Left renal pelvis (tissue), 4 donors: ENCODE results near the gene CD9. TPM values are rescaled to one million over a fixed set of nuclear protein-coding genes. Genes with fewer than 3 reads are reported as not detected.

Experiments used
- DNase-seq, 4 donors: peaks; one replicate each; pipeline ENCODE4 v3.0.0-alpha.2; 2013; ENCODE audit warnings: low read depth in 4 of 4, low spot score in 3 of 4
- polyA plus RNA-seq, 4 donors: library from polyadenylated mRNA; unstranded; fragments of 120-200 nt; gene quantifications; one replicate each; pipeline ENCODE4 v1.2.1, GENCODE V29; 2013; ENCODE audit not compliant: insufficient read length in 4 of 4

Gene CD9
- polyA plus RNA-seq, 4 donors = 22.1 to 195 (median 183) TPM

DNA sequence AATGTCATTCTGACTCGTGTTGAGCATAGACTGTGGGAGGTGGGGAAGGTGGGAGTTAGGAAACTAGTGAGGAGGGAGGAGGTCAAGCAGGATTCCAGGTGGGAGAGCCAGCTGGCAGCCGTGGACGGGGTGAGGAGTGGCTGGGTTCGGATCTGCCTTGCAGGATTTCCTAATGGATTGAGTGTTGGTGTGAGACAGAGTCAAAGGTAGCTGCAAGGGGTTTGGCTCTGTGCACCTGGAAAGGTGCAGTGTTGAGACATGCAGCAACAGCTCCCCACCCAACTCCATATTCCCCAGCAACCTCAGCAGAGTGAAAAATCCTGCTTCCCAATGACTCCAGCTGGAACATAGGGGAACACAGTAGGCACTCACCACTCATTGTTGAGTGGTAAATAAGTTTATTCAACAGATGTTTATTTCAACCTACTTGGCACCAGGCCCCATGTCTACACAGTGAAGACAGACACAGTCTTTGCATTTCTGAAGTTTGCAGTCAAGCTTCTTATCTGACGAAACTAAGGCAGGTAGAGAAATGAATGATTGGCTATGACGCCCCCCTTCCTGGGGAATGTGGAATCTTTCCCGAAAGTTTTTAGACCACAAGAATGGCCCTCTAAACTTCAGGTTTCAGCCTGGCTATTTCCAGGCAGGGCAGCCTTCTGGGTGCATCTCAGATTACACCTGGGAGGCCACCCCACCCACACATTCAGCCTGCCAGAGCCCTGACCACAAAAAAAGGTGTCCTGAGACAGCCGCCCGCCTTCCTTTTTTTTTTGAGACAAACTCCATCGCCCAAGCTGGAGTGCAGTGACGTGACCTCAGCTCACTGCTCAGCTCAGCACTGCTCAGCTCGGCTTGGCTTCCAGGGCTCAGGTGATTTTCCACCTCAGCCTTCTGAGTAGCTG, 72.4 kb downstream of the CD9 start:
- no peak for DNase-seq

DNA sequence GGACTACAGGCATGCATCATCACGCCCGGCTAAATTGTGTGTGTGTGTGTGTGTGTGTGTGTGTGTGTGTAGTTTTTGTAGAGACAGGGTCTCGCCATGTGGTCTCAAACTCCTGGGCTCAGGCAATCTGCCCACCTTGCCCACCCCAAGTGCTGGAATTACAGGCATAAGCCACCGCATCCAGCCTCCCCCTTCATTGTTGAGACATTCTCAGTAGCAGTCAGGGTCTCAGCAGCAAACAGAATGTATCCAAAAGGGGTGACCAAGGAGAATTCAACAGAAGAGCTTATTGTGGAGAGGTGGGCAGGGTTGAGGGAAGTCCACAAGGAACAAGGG, 73.0 kb downstream of the CD9 start:
- DNase-seq = no peak

- no peak for DNase-seq
These were observed 73.5 kb downstream of the CD9 start for GRCh38 chr12:6273541-6274230.

GRCh38 chr12:6274231-6275221, 74.3 kb downstream of the CD9 start:
- DNase-seq = no peak

GRCh38 chr12:6275928-6276887, 76.0 kb downstream of the CD9 start:
- DNase-seq = no peak

DNA sequence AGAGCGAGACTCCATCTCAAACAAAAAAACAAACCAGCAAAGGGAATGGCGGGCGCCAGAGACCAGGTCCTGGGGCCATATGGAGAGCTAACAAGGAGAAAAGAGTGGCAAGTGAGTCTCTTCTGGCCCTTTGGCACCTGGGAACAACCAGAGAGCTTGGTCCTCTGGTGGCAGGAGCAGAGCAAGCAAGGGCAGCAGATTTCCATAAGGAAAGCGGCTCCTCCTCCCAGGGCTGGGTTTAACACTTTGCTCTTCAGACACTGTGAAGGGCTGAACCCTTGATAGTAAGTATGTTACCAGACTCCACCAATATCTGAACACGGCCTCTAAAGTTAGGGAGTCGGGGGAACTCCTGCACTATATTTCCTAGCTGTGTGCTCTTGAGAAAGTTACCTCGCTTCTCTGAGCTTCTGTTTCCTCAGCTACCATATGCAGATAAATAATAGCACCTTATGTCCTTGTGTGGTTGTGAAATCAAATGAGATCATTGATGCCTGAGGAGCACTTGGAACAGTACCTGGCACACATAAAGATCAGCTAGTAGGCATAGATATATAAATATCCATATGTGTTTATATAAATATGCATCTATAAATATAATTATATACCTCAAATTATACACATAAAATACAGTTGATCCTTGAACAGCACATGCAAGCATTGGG, 76.9 kb downstream of the CD9 start:
- DNase-seq = no peak

DNA sequence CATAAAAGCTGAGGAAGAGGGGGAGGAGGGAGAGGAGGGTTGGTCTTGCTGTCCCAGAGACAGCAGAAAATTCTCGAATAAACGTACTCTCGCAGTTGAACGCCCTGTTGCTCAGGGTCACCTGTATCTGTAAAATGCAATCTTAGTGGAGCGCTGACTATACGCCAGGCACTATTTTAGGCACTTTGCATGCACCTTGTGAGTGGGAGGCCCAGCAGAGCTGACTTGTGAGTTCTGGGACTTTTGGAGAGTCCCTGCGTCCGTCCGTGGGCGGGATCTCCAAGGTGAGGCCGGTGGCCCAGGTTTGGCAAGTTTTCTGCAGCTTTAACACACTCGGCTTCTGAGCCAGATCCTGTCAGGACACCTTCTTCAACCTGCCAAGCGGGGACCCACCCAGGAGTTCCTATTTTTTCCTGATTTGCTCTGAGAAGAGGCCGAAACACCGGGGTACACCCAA, 77.8 kb downstream of the CD9 start:
- DNase-seq = no peak

GRCh38 chr12:6278439-6279255, 78.4 kb downstream of the CD9 start:
- DNase-seq = peak in 1 of 4 donors; percentile 64

- DNase-seq = no peak
These were observed 79.0 kb downstream of the CD9 start for GRCh38 chr12:6279256-6279628.

- DNase-seq = no peak
These were observed 79.4 kb downstream of the CD9 start for GRCh38 chr12:6279631-6280030.

DNA sequence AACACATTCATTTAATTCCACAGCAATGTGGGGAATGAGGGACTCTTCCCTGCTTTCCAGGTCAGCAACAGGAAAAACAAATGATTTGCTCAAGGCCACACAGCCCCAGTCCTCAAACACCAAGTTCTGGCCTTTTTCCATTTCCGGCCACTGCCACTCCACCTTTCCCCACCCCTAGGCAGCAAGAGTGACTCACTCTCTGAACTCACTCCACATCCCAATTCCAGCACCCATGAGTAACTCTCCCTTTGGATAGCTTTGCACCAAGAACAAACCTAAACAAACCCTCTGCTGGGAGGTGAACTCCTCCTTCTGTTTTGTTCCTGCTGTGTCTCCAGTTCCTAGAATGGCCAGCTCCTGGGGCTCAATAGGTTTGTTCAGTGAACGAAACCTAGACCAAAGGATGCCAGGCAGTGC, 79.9 kb downstream of the CD9 start:
- no peak for DNase-seq

DNA sequence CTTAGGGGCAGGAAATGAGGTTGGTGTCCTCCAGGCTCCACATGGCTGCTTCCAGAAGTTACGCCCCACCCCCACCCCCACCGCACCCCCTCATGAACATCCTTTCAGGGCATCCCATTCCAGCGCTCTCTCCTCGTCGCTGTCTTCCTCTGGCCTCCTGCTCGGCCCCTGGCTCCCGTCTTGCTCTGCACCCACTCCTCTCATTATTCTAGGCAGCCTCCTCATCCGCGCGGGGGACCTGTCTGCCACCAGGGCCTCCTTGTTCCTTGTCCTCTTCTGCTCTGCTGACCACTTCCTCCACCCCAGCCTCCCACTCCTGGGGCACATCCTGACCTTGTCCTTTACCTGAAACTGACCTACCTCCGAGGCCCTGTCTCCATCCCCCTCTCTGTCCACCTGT, 80.5 kb downstream of the CD9 start:
- no peak for DNase-seq

DNA sequence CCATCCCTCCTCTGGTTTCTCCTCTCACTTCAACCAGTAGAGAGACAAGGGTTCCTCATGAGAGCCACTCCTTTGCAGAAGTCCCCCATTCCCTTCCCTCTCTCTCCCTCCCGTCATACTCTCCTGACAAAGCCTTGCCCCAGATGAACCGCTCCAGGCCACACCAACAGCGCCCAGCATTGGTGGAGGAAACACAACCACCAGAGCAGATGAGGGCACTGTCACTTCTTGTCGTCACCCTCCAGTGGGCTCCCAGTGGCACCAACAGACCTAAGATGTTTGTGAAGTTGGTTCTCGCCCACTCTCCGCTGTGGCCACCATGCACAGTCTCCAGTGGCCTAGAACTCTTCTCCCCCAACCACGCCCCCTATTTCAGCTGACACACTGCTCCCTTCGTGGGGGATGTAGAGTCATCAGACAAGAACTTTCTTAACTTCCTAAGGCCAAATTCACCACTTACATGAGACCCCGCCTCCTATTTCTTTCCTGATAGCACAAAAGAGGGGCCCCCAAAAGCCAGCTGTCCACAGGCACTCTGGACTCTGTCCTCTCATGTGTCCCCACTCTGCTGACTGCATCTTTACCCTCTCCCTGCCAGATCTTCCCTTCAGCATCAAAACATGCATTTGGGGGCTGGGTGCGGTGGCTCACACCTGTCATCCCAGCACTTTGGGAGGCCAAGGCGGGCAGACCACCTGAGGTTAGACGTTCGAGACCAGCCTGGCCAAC, 81.0 kb downstream of the CD9 start:
- DNase-seq = no peak

- no peak for DNase-seq
These were observed 82.2 kb downstream of the CD9 start for GRCh38 chr12:6282453-6282840.

- no peak for DNase-seq
These were observed 84.1 kb downstream of the CD9 start for GRCh38 chr12:6284273-6284672.

GRCh38 chr12:6285063-6285477, 84.9 kb downstream of the CD9 start:
- DNase-seq = peak in 1 of 4 donors; percentile 64

- DNase-seq = no peak
These were observed 85.5 kb downstream of the CD9 start for GRCh38 chr12:6285532-6286306.
